Embryonic facial prominence (tissue), 1 donor: ENCODE data around the gene TCP11.
A peak's percentile ranks its signal among the peaks of the same experiment; 100 is the strongest.
"Not testable (repeated sequence)": the region's sequence is repeated elsewhere in the genome, so short reads cannot be mapped to it uniquely, and the experiment has no call there.

Experiments used
- DNase-seq: peaks from one replicate; pipeline ENCODE4 v3.0.0-alpha.2; 2016; ENCODE audit errors: extremely low spot score

The TCP11 gene

DNA sequence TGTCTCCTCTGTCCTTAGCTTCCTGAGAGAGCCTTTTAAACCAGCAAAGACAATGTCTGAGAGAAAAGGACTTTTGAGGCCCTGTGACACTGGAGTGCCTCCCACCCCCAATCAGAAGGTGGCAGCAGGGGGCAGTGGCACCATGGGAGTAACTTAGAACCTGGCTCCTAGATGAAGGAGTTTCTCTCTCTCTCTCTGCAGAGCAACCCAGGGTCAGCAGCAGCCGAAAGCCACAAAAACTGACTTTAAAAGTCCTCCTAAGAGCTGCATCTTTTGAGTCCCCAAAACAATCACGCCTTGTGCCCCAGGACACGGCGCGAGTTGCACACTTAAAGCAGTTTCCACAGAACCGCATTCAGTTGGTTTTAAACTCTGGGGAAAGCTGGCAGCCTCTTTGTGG, 5.3 kb upstream of the TCP11 start:
- DNase-seq: peak; percentile 8

DNA sequence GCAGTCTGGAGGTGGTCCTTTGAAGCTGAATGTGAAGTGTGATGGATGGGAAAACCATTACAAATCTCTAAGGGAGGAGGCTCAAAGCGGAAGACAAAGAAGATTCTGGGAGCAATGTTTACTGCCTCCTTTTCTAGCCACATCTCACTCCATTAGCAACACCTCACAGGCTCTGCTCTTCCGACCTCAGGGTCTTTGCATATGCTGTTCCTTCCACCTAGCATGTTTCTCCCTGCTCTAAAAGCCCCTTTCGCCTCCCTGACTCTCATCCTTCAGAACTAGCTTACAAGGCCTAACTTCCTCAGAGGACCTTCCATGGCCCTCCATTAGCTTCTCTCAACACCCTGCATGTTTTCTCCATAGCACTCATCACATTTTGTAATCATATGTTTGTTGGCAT, 4.6 kb upstream of the TCP11 start:
- DNase-seq: no peak

DNA sequence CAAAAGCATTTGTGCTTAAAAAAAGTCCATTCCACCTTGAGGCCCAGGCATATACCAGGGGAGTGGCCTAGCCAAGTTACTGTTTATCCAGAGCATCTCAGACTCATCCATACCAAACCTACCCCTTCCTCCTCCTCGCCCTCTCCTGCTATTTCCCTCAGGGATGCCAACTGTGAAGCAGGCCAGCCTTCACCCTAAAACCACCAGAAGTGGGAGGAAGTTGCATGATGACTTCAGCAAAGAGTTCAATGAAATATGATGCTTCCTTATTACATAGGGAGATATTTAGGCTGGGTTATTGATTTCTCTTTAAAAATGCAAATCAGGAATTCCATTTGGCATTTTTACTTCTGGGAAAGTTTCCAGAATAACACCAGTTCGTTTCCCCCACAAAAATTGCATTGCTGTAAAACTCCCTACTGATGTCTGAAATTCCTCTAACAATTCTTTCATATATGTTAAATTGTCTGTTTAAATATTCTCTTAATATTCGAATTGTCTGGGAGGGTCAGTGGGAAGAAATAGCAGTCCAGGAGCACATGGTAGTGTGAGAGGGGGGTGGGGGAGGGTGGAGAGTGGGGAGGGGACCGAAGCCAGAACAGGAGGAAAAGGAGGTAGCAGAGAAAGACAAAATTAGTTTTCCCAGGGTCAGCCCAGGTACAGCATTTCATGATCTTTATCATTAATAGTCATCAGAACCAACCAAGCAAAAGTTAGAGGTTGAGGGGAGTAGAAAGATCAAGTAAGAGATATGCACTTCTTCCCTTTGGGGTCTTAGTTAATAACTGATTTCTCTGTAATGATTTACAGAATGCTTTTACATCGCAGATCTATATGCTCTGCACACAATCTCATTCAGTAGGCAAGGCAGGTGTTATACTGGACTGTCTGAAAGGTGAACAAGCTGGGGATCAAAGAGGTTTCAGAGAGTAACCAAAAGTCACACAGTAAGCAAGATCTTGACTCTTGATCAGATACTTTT, 1.7 kb upstream of the TCP11 start:
- no peak for DNase-seq

DNA sequence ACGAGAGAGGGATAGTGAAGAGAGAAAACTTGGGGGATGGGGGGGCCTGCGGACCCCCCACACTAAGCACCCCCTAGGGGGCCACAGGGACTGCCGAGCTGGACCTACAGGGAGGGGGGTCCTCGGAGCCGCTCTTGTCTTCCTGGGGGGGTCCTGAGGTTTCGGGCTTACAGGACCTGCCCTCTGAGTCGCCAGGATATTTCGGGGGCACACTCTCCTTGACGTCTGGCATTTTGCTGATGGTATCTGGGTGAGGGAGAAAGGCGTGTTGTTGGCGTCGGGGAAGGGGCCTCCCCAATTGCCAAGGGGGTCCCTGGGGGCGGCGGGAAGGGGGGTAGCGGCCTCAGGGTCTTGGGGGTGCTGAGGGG, 516 bp downstream of the TCP11 start:
- DNase-seq: no peak

DNA sequence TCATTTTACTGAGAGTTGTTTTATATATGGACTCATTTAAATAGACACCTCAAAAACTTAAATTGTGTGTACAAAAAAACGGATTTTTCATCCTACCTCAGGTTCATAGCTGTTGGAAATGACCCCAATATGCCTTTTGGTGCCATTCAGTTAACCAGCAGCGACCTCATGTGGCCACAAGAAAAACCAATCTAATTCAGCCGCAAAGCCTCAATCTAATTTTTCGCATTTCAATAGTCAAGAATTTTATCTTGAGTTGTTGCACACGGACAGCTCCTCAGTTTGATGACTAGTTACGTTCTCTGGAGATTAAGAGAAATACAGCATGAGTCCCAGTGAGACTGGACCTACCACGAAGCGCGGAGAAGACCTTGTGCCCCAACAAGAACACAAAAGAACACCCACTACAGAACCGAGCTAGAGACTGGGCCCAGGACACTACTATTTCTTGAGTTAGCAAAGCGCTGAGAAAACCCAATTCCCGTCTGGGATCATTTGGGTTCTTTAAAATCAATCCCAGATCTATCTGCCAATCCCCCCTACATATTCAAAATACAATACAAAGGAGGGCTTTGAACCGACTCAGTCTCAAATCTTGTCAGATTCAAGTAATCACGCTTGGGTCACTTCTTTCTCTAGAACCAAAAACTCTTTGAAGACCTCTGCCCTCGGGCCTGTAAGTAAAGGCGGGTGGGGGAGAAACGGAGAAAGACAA, 1.1 kb downstream of the TCP11 start:
- peak; percentile 60 for DNase-seq

DNA sequence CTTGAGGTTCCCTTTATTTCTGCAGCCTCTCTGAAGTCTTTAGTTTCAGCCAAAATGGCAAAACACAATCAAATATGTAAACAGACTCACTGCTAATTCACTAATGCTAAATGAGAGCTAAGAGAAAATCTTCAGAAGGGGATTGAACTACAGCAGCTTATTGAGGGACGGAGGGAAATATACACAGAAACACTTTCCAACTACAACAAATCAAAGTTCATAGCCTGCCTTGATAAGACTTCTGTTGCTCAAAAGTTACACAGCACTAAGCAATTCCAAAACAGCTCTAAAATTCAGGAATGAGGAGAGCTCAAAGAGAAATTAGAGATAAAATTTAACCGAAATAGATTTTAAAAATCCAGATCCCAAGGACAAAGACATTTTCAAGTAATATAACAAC, 1.7 kb downstream of the TCP11 start:
- DNase-seq: no peak

DNA sequence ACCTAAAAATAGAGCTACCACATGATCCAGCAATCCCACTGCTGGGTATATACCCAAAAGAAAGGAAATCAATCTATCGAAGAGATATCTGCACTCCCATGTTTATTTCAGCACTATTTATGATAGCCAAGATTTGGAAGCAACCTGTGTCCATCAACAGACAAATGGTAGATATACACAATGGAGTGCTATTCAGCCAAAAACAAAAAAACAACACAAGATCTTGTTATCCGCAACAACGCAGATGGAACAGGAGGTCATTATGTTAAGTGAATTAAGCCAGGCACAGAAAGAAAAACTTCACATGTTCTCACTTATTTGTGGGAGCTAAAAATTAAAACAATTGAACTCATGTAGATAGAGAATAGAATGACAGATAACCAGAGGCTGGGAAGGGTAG, 2.9 kb downstream of the TCP11 start:
- DNase-seq: not testable (repeated sequence)

DNA sequence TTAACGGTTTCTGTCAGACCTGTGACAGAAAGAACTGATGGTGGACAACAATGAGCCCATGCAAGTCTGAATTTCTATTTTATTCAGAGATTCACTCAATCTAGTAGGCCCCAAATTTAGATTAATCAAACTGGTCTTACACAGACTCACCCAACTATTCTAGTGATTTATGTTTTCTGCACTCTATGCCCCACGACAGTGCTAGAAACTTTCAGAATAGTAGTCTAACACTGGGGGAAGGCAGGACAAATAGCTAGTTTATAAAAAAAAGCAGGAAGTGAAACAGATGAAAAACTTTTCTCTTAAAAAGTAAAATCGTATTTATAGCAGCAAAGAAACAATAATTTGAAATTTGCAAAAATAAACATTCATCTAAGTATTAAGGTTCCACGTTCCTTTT, 5.0 kb downstream of the TCP11 start:
- no peak for DNase-seq

DNA sequence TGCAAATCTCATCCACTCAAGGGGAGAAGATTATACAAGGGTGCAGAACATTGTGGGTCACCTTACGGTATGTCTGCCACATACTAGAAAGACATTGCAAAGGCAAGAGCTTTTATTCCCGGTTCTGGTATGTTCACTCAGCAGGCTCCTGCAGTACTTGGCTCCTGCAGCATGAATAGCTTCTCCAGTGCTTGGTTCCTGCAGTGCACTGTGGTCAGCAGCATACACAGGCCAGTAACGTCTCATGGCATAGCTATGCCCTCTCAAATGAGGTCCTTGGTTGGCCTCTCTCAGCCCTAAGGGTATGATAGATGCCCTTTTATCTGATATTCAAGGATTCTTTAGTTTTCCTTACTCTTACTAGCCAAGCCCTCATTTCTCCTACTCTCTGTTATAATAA, 12.6 kb downstream of the TCP11 start:
- no peak for DNase-seq

DNA sequence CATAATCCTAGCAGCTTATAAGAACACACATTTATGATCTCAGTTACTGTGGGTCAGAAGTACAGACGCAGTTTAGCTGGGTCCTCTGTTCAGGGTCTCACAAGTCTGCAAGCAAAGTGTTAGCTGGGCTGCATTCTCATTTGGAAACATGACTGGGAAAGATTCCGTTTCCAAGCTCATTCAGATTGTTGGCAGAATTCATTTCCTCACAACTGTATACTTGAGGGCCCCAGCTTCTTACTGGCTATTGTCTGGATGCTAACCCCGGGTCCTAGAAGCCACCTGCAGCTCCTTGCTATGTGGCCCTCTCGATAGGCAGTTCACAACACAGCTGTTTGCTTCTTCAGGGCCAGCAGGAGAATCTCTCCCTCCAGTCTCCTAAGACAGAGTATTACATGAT, 13.1 kb downstream of the TCP11 start:
- no peak for DNase-seq

DNA sequence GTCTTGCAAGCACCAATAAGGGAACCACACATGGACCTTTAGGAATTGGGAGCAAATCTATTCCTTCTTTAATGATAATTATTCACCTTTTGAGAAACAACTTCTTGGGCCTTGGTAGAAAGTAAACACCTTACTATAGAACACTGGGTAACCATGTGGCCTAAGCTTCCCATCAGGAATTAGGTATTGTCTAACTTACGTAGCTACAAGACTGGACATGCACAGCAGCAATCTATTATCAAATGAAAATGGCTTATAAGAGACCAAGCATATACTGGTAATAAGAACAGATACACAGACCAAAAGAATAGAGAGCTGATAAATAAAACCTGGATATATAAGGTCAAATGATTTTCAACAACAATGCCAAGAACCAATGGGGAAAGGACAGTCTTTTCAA, 16.8 kb downstream of the TCP11 start:
- no peak for DNase-seq

DNA sequence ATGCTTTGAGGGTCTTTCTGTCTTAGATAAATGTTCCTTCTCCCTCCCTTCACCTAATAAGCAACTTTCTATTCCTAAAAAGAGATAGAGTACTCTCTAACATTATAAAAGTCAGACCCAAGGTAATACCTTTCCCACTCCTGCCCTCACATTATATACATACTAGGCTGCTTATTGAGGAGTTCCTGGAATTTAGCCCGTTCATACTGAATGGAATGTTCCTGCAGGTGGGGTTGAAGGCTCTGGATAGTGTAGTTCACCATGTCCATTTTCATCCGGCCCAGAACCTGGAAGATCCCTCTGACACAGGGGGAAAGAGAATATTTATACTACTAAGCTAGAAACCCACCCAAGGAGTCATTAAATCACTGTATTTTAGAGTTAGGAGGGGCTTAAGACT, 20.4 kb downstream of the TCP11 start:
- DNase-seq: no peak

DNA sequence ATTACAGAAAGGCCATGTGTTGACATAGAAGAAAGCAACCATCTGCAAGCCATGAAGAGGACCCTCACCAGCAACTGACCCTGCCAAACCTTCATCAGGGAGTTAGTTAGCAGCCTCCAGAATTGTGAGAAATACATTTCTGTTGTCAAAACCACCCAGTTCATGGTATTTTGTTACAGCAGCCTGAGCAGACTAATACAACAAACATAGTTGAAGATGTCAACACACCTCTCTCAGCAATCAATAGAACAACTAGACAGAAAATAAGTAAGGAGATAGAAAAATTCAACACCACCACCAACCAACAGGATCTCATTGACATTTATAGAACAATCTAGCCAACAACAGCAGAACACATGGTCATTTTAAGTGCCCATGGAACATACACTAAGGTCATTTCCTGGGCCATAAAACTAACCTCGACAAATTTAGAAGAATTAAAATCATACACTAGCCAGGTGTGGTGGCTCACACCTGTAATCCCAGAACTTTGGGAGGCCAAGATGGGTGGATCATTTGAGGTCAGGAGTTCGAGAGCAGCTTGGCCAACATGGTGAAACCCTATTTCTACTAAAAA, 32.7 kb downstream of the TCP11 start:
- DNase-seq: no peak

DNA sequence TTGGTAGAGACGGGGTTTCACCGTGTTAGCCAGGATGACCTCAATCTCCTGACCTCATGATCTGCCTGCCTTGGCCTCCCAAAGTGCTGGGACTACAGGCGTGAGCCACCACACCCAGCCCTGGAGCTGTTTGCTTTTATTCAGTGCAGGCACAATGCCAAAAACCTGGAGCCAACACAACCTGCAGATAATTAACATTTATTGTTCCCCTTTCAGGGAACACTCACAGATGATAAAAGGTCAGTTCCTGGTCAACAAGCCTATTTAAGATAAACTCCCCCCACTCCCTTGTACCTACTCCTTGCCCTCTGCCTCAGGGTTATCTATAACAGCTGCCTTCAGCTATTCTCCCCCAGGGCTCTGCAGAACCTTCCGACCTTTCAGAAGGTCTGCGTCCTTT, 33.4 kb downstream of the TCP11 start:
- not testable (repeated sequence) for DNase-seq

DNA sequence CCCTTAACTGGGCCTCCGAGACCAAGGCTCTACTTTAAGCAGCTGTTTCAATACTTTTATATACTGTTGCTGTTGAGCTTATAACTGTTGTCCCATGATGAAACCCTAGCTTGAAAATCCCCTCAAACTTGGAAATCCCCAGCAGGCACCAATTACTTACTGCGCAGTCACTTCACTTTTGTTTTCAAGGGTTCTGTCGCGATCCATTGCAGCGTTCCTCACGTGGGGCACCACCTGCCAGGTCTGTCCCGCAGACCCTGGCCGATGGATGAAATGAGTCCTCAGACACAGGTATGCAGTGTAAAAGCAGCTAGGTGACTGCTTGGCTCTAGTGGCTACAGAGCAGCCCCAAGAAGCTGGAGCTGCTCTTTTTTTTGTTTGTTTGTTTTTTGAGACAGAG, 33.9 kb downstream of the TCP11 start:
- not testable (repeated sequence) for DNase-seq

DNA sequence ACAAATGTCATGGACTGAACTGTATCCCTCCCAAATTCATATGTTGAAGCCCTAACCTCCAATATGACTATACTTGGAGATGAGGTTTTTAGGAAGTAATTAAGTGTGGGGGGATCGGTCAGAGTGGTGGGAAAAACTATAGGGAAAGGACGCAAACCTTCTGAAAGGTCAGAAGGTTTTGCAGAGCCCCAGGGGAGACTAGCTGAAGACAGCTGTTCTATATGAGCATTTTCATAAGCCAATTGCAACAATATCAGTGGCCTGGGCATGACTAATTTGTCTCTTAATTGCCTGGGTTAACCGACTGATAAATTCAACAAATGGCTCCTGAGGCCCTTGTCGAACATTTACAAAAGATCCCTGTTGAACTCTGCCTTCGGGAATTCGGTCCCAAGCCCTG, 35.1 kb downstream of the TCP11 start:
- not testable (repeated sequence) for DNase-seq

DNA sequence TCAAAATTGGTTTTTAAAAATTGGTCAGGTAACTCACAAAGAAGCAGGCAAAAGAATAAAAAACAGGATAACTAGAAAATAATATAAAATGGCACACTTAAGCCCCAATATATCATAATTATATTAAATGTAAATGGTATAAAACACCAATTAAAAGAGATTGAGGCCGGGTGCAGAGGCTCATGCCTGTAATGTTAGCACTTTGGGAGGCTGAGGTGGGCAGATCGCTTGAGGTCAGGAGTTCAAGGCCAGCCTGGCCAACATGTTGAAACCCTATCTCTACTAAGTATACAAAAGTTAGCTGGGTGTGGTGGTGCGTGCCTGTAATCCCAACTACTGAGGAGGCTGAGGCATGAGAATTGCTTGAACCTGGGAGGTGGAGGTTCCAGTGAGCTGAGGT, 36.1 kb downstream of the TCP11 start:
- no peak for DNase-seq

DNA sequence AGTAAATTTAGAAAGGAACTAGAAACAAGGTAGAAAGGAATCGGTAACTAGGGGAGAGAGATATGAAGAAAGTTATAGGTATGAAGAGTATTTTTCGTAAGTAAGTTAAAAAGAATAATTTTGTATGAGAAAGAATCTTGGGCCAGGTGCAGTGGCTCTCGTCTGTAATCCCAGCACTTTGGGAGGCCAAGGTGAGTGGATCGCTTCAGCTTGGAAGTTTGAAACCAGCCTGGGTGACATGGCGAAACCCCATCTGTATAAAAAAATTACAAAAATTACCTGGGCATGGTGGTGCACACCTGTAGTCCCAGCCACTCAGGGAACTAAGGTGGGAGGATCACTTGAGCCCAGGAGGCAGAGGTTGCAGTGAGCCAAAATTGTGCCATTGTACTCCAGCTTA, 42.0 kb downstream of the TCP11 start:
- DNase-seq: no peak

DNA sequence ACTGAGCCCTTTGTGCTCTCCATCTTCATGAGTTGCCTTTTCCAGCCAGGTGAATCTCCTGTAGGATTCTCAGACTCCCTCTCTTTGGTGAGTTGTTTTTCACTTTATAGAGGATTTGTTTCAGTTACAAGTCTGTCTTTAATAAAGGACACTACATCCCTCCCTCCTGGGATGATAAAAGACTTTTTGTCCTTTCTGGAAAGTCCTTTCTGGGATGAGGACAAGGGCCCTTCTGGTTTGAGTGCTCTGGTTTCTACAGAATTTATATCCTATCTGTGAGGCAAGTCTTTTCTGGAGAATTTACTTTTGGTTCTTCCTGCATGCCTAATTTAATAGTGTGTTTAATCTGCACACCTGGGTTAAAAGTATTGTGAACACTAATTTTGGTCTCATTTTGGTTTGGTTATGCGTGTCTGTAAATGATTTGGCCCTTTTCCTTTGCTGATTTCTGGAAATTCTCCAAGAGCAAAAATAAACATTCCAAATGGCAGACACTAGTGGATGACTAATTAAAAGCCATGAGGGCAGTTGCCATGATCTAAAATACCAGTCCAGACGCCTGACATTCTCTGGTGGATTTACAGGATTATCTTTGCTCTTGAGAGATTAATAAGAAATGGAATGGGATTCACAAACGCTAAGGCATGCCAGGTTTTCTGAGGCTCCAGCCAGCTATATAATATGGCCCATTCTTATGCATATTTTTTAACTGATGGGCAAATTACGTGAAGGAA, 44.8 kb downstream of the TCP11 start:
- no peak for DNase-seq

DNA sequence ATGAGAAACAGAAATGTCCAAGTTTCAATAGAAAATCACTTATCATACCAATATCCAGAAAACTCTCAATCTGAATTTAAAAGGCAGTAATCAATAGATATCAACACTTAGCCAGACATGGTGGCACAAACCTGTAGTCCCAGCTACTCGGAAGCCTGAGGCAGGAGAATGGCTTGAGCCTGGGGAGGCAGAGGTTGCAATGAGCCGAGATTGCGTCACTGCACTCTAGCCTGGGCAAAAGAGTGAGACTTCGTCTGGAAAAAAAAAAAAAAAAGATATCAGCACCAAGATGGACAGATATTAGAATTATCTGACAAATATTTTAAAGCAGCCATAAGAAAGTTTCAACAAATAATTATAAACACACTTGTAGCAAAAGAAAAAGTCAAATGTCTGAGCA, 47.0 kb downstream of the TCP11 start:
- DNase-seq: no peak

DNA sequence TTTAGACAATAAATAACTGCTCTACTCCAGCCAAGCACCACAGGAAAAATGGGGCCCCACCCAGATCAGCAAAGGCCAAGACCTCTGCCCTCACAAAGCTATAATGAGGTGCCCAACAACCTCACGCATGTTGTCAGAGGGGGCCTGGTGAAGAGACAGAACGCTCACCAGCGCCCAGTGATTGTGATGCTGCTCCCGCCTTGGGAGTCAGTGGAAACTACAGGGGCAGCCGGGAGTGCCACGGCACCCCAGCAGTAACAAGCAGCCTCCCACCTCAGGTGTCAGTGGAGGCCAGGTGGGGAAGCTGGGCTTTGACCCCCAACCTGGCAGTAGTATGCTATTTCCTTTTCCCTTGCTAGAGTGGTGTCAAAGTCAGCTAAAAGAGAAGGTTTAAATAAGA, 47.4 kb downstream of the TCP11 start:
- no peak for DNase-seq

DNA sequence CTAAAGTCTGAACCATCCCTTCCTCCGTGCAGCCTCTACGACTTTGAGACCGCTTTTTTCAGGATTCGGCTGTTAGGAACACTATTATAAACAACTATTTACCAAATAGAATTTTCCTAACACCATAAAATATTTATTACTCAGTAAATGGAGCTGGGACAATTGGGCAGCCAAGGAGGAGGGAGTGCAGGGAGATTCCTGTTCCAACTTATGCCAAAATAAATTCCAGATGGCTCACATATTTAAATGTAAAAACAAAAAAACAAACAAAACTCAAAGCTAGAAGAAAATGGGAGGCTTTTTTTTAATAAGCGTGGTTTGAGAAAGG, 48.1 kb downstream of the TCP11 start:
- DNase-seq: no peak
